ENCODE measurements around the gene PLXNB3.

The PLXNB3 gene

GRCh38 chrX:153773741-153774575, 9.9 kb downstream of the PLXNB3 start:
- POLR2A ChIA-PET: no interaction called here
- no peak for TF ChIP-seq CTCF (IDR thresholded peaks at IDR 0.05; ENCODE audit: insufficient read depth, low read length, missing control alignments)
- CTCF ChIA-PET: no interaction called here
- DNase-seq (ENCODE audit: low read depth, low spot score): no peak
- no peak overlapping the region for H3K4me3 ChIP-seq (ENCODE audit: low read depth, low read length)

- CTCF ChIA-PET: no interaction called here
- POLR2A ChIA-PET: no interaction called here
Observed at GRCh38 chrX:153774576-153775292, 10.7 kb downstream of the PLXNB3 start.

GRCh38 chrX:153775293-153776119, 11.5 kb downstream of the PLXNB3 start:
- CTCF ChIA-PET: no interaction called here
- POLR2A ChIA-PET: no interaction called here
- no peak for DNase-seq (ENCODE audit: low read depth, low spot score)
- no peak overlapping the region for H3K4me3 ChIP-seq (ENCODE audit: low read depth, low read length)
- no peak for TF ChIP-seq CTCF (IDR thresholded peaks at IDR 0.05; ENCODE audit: insufficient read depth, low read length, missing control alignments)

More at GRCh38 chrX:153774576-153775292, 10.7 kb downstream of the PLXNB3 start:
- no peak for DNase-seq (ENCODE audit: low read depth, low spot score)
- TF ChIP-seq CTCF (IDR thresholded peaks at IDR 0.05; ENCODE audit: insufficient read depth, low read length, missing control alignments): no peak
- H3K4me3 ChIP-seq (ENCODE audit: low read depth, low read length): no peak overlapping the region

GRCh38 chrX:153776120-153776599, 12.1 kb downstream of the PLXNB3 start:
- DNase-seq (ENCODE audit: low read depth, low spot score): no peak
- CTCF ChIA-PET: no interaction called here
- POLR2A ChIA-PET: no interaction called here
- TF ChIP-seq CTCF (IDR thresholded peaks at IDR 0.05; ENCODE audit: insufficient read depth, low read length, missing control alignments): no peak
- H3K4me3 ChIP-seq (ENCODE audit: low read depth, low read length): no peak overlapping the region

- POLR2A ChIA-PET: no interaction called here
- no peak overlapping the region for H3K4me3 ChIP-seq (ENCODE audit: low read depth, low read length)
Observed at GRCh38 chrX:153776611-153777045, 12.6 kb downstream of the PLXNB3 start.

More at GRCh38 chrX:153776611-153777045, 12.6 kb downstream of the PLXNB3 start:
- CTCF ChIA-PET: no interaction called here
- TF ChIP-seq CTCF (IDR thresholded peaks at IDR 0.05; ENCODE audit: insufficient read depth, low read length, missing control alignments): no peak
- DNase-seq (ENCODE audit: low read depth, low spot score): no peak
